ENCODE data around the gene AIF1.
A peak's percentile ranks its signal among the peaks of the same experiment; 100 is the strongest.

The AIF1 gene

DNA sequence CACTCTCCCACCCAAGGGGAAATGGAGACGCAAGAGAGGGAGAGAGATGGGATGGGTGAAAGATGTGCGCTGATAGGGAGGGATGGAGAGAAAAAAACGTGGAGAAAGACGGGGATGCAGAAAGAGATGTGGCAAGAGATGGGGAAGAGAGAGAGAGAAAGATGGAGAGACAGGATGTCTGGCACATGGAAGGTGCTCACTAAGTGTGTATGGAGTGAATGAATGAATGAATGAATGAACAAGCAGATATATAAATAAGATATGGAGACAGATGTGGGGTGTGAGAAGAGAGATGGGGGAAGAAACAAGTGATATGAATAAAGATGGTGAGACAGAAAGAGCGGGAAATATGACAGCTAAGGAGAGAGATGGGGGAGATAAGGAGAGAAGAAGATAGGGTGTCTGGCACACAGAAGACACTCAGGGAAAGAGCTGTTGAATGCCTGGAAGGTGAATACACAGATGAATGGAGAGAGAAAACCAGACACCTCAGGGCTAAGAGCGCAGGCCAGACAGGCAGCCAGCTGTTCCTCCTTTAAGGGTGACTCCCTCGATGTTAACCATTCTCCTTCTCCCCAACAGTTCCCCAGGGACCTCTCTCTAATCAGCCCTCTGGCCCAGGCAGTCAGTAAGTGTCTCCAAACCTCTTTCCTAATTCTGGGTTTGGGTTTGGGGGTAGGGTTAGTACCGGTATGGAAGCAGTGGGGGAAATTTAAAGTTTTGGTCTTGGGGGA, 38.9 kb upstream of the AIF1 start:
- peak overlapping the region; percentile 47 to 74 for H3K4me3 ChIP-seq (ENCODE audit: low read length in 2 of 2)
- peaks cover 3 to 5% of the 10 kb centered on the region in 2 donors for H3K27me3 ChIP-seq (ENCODE audit: control insufficient read depth in 2 of 2, insufficient read depth in 2 of 2, low read length in 2 of 2)
- H3K27ac ChIP-seq (ENCODE audit: low read depth in 2 of 2, low read length in 2 of 2), result peak overlapping the region; percentile 25 to 68
- peaks cover 9 to 14% of the 10 kb centered on the region in 2 donors for H3K4me1 ChIP-seq (ENCODE audit: control insufficient read depth in 2 of 2, insufficient read depth in 2 of 2, low read length in 2 of 2)
- peak overlapping the region; percentile 35 to 47 for H3K9ac ChIP-seq (ENCODE audit: low read depth in 1 of 2, low read length in 2 of 2)
- no peaks in the 10 kb centered on the region for H3K9me3 ChIP-seq (ENCODE audit: control insufficient read depth in 2 of 2, low read length in 2 of 2)
- H3K36me3 ChIP-seq (ENCODE audit: control insufficient read depth in 2 of 2, insufficient read depth in 2 of 2, low read length in 2 of 2), result no peaks in the 10 kb centered on the region

DNA sequence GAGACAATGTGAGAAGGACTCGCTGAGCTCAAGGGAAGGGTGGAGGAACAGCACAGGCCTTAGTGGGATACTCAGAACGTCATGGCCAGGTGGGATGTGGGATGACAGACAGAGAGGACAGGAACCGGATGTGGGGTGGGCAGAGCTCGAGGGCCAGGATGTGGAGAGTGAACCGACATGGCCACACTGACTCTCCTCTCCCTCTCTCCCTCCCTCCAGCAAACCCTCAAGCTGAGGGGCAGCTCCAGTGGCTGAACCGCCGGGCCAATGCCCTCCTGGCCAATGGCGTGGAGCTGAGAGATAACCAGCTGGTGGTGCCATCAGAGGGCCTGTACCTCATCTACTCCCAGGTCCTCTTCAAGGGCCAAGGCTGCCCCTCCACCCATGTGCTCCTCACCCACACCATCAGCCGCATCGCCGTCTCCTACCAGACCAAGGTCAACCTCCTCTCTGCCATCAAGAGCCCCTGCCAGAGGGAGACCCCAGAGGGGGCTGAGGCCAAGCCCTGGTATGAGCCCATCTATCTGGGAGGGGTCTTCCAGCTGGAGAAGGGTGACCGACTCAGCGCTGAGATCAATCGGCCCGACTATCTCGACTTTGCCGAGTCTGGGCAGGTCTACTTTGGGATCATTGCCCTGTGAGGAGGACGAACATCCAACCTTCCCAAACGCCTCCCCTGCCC, 38.0 kb upstream of the AIF1 start:
- Histone ChIP-seq H3K36me3 (ENCODE audit: control insufficient read depth in 2 of 2, insufficient read depth in 2 of 2, low read length in 2 of 2) (no peaks in the 10 kb centered on the region), H3K9ac (ENCODE audit: low read depth in 1 of 2, low read length in 2 of 2) (no peak overlapping the region), H3K4me3 (ENCODE audit: low read length in 2 of 2) (peak overlapping the region; percentile 18 to 74), H3K27ac (ENCODE audit: low read depth in 2 of 2, low read length in 2 of 2) (peak overlapping the region in 1 of 2 donors; percentile 68), H3K9me3 (ENCODE audit: control insufficient read depth in 2 of 2, low read length in 2 of 2) (no peaks in the 10 kb centered on the region), H3K4me1 (ENCODE audit: control insufficient read depth in 2 of 2, insufficient read depth in 2 of 2, low read length in 2 of 2) (peaks cover 10 to 12% of the 10 kb centered on the region in 2 donors), H3K27me3 (ENCODE audit: control insufficient read depth in 2 of 2, insufficient read depth in 2 of 2, low read length in 2 of 2) (peaks cover 7 to 10% of the 10 kb centered on the region in 2 donors)

DNA sequence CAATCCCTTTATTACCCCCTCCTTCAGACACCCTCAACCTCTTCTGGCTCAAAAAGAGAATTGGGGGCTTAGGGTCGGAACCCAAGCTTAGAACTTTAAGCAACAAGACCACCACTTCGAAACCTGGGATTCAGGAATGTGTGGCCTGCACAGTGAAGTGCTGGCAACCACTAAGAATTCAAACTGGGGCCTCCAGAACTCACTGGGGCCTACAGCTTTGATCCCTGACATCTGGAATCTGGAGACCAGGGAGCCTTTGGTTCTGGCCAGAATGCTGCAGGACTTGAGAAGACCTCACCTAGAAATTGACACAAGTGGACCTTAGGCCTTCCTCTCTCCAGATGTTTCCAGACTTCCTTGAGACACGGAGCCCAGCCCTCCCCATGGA, 37.5 kb upstream of the AIF1 start:
- H3K9me3 ChIP-seq (ENCODE audit: control insufficient read depth in 2 of 2, low read length in 2 of 2), result no peaks in the 10 kb centered on the region
- H3K4me1 ChIP-seq (ENCODE audit: control insufficient read depth in 2 of 2, insufficient read depth in 2 of 2, low read length in 2 of 2), result peaks cover 12 to 13% of the 10 kb centered on the region in 2 donors
- H3K9ac ChIP-seq (ENCODE audit: low read depth in 1 of 2, low read length in 2 of 2), result no peak overlapping the region
- H3K27ac ChIP-seq (ENCODE audit: low read depth in 2 of 2, low read length in 2 of 2), result no peak overlapping the region
- peaks cover 7 to 12% of the 10 kb centered on the region in 2 donors for H3K27me3 ChIP-seq (ENCODE audit: control insufficient read depth in 2 of 2, insufficient read depth in 2 of 2, low read length in 2 of 2)
- peak overlapping the region in 1 of 2 donors; percentile 74 for H3K4me3 ChIP-seq (ENCODE audit: low read length in 2 of 2)
- no peaks in the 10 kb centered on the region for H3K36me3 ChIP-seq (ENCODE audit: control insufficient read depth in 2 of 2, insufficient read depth in 2 of 2, low read length in 2 of 2)

DNA sequence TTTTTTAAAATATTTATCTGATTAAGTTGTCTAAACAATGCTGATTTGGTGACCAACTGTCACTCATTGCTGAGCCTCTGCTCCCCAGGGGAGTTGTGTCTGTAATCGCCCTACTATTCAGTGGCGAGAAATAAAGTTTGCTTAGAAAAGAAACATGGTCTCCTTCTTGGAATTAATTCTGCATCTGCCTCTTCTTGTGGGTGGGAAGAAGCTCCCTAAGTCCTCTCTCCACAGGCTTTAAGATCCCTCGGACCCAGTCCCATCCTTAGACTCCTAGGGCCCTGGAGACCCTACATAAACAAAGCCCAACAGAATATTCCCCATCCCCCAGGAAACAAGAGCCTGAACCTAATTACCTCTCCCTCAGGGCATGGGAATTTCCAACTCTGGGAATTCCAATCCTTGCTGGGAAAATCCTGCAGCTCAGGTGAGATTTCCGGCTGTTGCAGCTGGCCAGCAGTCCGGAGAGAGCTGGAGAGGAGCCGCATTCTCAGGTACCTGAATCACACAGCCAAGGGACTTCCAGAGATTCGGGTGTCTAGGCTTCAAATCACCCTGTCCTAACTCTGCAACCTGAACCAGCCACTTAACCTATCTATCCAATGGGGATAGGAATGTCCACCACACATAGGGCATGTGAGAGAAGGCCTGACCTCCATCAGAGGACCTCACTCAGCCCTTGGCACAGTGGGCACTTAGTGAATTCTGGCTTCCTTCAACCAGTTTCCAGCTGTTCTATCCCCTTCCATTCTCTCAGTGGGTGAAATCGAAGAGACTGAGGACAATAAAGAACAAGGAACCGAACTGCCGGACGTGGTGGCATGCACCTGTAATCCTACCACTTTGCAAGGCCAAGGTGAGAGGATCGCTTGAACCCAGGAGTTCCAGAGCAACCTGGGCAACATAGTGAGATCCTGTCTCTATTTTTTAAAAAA, 36.6 kb upstream of the AIF1 start:
- H3K9me3 ChIP-seq (ENCODE audit: control insufficient read depth in 2 of 2, low read length in 2 of 2), result no peaks in the 10 kb centered on the region
- H3K9ac ChIP-seq (ENCODE audit: low read depth in 1 of 2, low read length in 2 of 2), result no peak overlapping the region
- no peak overlapping the region for H3K4me3 ChIP-seq (ENCODE audit: low read length in 2 of 2)
- peaks cover 12 to 13% of the 10 kb centered on the region in 2 donors for H3K4me1 ChIP-seq (ENCODE audit: control insufficient read depth in 2 of 2, insufficient read depth in 2 of 2, low read length in 2 of 2)
- peaks cover 7 to 14% of the 10 kb centered on the region in 2 donors for H3K27me3 ChIP-seq (ENCODE audit: control insufficient read depth in 2 of 2, insufficient read depth in 2 of 2, low read length in 2 of 2)
- H3K36me3 ChIP-seq (ENCODE audit: control insufficient read depth in 2 of 2, insufficient read depth in 2 of 2, low read length in 2 of 2), result no peaks in the 10 kb centered on the region
- H3K27ac ChIP-seq (ENCODE audit: low read depth in 2 of 2, low read length in 2 of 2), result no peak overlapping the region

DNA sequence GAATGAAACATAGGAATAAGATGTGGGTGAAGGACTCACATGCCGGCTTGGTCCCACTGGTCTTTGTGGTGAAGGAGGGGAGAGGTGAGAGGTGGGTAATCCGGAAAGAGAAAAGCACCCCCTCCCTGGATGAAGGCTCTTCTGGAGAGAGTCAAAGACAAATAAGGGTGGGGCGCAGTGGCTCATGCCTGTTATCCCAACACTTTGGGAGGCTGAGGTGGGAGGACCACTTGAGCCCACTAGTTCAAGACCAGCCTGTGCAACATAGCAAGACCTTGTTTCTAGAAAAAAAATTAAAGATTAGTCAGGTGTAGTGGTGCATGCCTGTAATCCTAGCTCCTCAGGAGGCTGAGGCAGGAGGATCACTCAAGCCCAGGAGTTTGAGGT, 35.9 kb upstream of the AIF1 start:
- Histone ChIP-seq H3K27ac (ENCODE audit: low read depth in 2 of 2, low read length in 2 of 2) (no peak overlapping the region), H3K9me3 (ENCODE audit: control insufficient read depth in 2 of 2, low read length in 2 of 2) (no peaks in the 10 kb centered on the region), H3K36me3 (ENCODE audit: control insufficient read depth in 2 of 2, insufficient read depth in 2 of 2, low read length in 2 of 2) (no peaks in the 10 kb centered on the region), H3K27me3 (ENCODE audit: control insufficient read depth in 2 of 2, insufficient read depth in 2 of 2, low read length in 2 of 2) (peaks cover 7 to 14% of the 10 kb centered on the region in 2 donors), H3K9ac (ENCODE audit: low read depth in 1 of 2, low read length in 2 of 2) (no peak overlapping the region), H3K4me1 (ENCODE audit: control insufficient read depth in 2 of 2, insufficient read depth in 2 of 2, low read length in 2 of 2) (peaks cover 12 to 13% of the 10 kb centered on the region in 2 donors), H3K4me3 (ENCODE audit: low read length in 2 of 2) (no peak overlapping the region)

DNA sequence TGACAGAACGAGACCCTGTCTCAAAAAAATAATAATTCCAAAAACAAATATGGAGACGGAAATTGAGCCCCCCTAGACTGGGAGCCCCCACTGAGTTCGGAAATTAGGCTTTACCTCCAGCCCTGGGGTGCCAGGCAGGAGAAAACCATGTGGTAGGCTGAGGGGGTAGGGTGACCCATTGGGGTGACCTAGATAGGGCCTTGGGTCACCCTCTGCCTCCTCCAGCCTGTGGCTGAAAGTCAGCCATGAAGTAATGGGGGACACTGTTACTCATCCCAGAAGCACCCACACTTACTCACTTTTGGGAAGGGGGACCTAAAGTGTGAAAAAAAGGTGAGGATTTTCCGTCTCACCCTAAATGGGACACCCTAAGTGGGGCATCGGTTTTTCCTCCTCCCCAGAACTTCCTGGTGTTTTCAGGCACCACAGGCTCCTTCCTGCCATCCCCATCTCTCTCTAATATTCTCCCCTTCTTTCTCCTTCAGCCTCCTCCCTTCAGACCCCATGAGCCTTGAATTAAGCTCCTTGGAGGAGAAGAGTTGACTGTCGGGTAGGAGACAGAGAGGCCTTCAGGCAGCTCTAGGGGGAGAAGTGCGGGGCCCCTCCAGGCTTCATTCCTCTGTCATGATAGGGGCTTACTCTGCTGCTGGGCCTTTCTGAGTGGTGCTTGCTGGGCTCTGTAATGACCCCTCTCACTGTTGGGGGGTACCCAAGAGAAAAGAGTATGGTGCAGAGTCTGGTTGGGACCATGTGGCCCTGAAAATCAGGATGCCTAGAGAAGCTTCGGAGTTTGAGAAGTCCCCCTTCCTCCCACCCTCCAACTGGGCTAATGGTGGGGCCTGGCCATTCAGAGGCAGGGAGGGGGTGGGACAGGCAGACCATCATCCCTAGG, 35.2 kb upstream of the AIF1 start:
- peak overlapping the region in 1 of 2 donors; percentile 79 for H3K27ac ChIP-seq (ENCODE audit: low read depth in 2 of 2, low read length in 2 of 2)
- peak overlapping the region; percentile 83 to 93 for H3K4me3 ChIP-seq (ENCODE audit: low read length in 2 of 2)
- H3K9me3 ChIP-seq (ENCODE audit: control insufficient read depth in 2 of 2, low read length in 2 of 2), result no peaks in the 10 kb centered on the region
- peak overlapping the region; percentile 56 to 89 for H3K9ac ChIP-seq (ENCODE audit: low read depth in 1 of 2, low read length in 2 of 2)
- H3K27me3 ChIP-seq (ENCODE audit: control insufficient read depth in 2 of 2, insufficient read depth in 2 of 2, low read length in 2 of 2), result peaks cover 7 to 14% of the 10 kb centered on the region in 2 donors
- H3K36me3 ChIP-seq (ENCODE audit: control insufficient read depth in 2 of 2, insufficient read depth in 2 of 2, low read length in 2 of 2), result no peaks in the 10 kb centered on the region
- peaks cover 8 to 12% of the 10 kb centered on the region in 2 donors for H3K4me1 ChIP-seq (ENCODE audit: control insufficient read depth in 2 of 2, insufficient read depth in 2 of 2, low read length in 2 of 2)

DNA sequence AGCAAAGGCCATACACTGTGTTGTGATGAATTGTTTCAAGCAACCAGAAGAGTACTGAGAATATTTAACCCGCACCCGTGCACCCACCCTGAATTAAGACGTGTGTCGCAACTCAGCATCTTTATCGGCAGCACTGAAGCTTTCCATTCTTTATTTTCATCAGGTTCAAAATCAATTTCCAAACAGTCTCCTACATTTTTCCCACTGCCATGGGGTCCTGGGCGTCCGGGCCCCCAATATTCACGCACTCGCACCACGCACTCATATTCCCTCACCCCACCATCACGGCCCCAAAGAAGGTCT, 34.6 kb upstream of the AIF1 start:
- peak overlapping the region in 1 of 2 donors; percentile 79 for H3K27ac ChIP-seq (ENCODE audit: low read depth in 2 of 2, low read length in 2 of 2)
- H3K27me3 ChIP-seq (ENCODE audit: control insufficient read depth in 2 of 2, insufficient read depth in 2 of 2, low read length in 2 of 2), result peaks cover 7 to 14% of the 10 kb centered on the region in 2 donors
- H3K4me1 ChIP-seq (ENCODE audit: control insufficient read depth in 2 of 2, insufficient read depth in 2 of 2, low read length in 2 of 2), result peaks cover 9 to 10% of the 10 kb centered on the region in 2 donors
- H3K9me3 ChIP-seq (ENCODE audit: control insufficient read depth in 2 of 2, low read length in 2 of 2), result no peaks in the 10 kb centered on the region
- peak overlapping the region; percentile 56 to 89 for H3K9ac ChIP-seq (ENCODE audit: low read depth in 1 of 2, low read length in 2 of 2)
- peak overlapping the region; percentile 83 to 93 for H3K4me3 ChIP-seq (ENCODE audit: low read length in 2 of 2)
- no peaks in the 10 kb centered on the region for H3K36me3 ChIP-seq (ENCODE audit: control insufficient read depth in 2 of 2, insufficient read depth in 2 of 2, low read length in 2 of 2)

DNA sequence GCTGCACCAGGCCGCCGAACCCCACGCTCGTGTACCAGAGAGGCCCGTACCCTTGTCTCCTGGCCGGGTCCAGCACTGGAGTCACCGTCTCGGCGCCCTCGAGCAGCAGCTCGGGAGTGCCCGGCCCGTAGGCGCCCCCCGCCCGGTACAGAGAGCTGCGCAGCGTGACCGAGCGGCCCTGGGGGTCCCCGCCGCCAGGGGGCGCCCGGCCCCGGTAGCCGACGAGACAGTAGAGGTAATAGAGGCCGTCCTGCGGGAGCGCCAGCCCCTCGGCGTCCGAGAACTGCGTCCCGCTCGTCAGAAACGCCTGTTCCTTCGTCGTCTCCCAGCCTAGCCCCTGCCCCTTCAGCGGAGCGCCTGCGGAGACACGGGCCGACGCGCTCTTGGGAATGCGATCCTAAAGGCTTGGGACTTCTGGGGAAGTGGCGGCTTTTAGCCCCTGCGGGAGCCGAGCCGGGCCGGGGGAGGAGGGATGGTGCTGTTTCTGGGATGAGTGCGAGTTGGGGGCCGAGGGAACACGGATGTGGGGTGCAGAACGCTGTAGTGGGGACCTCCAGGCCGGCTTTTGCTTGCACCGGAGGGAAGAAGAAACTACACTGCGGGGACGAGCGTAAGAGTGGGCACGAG, 34.1 kb upstream of the AIF1 start:
- peak overlapping the region; percentile 73 to 79 for H3K27ac ChIP-seq (ENCODE audit: low read depth in 2 of 2, low read length in 2 of 2)
- H3K9ac ChIP-seq (ENCODE audit: low read depth in 1 of 2, low read length in 2 of 2), result peak overlapping the region; percentile 78 to 89
- peak overlapping the region; percentile 83 to 93 for H3K4me3 ChIP-seq (ENCODE audit: low read length in 2 of 2)
- H3K4me1 ChIP-seq (ENCODE audit: control insufficient read depth in 2 of 2, insufficient read depth in 2 of 2, low read length in 2 of 2), result peaks cover 9 to 13% of the 10 kb centered on the region in 2 donors
- H3K9me3 ChIP-seq (ENCODE audit: control insufficient read depth in 2 of 2, low read length in 2 of 2), result no peaks in the 10 kb centered on the region
- H3K27me3 ChIP-seq (ENCODE audit: control insufficient read depth in 2 of 2, insufficient read depth in 2 of 2, low read length in 2 of 2), result peaks cover 7 to 14% of the 10 kb centered on the region in 2 donors
- no peaks in the 10 kb centered on the region for H3K36me3 ChIP-seq (ENCODE audit: control insufficient read depth in 2 of 2, insufficient read depth in 2 of 2, low read length in 2 of 2)

All from mucosa of rectum (tissue), 2 donors.